ENCODE measurements around the gene SLC9A4.

SLC9A4 gene

DNA sequence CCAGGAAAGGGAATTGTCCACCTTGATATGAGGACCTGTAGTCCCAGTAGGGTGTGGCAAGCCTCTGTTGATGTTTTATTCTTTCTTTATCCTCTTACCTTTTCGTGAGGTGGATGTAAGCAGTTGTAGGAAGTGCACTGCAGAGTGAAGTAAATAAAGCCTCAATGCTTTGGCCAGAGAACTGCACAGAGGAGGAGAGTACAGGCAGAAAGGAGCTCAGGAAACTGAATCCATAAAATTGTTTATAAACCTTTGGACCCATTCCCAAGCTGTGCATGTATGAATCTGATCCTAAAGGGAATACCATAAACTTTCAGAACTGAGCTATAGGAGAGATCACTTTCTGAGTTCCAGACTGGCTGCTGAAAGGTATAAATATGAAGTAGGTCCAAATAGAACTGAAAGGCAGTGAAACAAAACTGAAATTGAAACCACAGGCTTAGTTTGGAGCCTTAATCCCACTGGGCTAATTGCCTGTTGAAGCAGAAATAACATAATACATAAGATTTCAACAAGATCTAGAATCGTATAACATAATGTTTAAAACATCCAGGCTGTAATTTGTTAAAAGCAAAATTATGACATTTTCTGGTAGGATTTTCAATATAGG lies 17.9 kb upstream of the SLC9A4 start:
- no peak for DNase-seq

DNA sequence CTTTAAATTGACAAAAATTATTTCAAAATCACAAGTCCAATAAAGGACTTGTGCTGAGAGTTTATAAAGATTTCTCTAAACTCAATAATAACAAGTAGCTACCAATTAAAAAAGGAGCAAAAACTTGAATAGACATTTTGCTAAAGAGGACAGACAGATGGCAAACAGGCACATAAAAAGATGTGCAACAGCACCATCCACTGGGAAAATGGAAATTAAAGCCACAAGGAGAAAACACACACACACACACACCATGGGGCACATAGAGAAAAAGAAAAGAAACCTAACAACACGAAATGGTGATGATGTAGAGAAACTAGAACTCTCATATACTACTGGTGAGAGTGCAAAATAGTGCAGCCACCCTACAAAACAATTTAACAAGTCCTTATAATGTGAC lies 12.6 kb upstream of the SLC9A4 start:
- no peak for DNase-seq

DNA sequence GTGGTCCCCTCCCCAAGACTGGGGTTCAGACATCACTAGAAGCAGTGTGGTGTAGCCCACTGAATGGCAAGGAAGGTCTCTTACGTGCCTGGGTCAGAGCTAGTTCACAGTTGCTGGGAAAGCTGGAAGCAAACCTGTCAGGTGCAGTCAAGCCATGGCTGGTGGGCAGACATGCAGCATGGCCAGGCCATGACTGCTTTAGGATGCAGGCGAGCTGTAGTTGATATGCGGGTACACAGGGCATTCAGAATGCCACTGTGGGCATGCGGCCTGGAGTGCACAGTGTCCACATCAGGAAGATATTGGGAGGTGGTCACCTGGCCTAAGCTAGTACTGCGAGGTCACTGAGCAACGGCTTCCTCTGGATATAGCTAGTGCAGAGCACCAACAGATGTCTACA lies 11.8 kb upstream of the SLC9A4 start:
- no peak for DNase-seq

DNA sequence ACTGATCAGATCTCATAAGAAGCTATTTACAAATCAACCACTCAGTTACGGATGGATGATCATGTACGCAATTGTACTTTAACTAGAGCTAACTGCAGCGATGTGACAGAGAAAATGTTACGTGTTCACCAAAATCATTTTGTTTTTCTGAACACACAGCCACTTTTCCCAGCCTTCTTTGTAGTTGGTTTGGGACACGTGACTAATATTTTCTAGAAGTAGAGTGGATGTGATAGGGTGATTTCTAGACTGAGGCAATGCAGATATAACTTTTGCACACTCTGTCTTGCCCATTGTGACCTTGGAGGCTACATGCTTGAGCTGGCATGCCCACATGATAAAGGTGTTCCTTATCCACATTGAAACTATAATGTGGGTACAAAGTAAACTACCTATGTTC lies 9.9 kb upstream of the SLC9A4 start:
- DNase-seq, result no peak

DNA sequence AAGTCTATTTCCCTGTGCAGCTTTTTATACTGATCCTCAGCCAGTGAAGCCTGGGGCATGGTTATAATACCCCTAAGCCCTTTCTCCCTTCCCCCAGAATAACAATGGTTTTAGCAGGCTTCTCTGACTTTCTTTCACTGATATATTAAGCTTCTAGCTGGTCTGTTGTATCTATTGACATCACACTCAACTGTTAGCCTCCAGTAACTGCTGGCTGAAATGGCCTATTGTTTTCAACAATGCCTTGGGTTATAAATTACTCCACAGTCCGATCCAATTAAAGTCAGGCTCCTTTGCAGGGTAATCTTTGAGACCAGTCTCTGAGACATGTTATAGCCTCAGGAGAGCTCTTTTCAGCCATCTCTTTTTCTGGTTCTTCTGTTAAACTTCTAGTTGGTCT lies 2.9 kb upstream of the SLC9A4 start:
- DNase-seq, result no peak

DNA sequence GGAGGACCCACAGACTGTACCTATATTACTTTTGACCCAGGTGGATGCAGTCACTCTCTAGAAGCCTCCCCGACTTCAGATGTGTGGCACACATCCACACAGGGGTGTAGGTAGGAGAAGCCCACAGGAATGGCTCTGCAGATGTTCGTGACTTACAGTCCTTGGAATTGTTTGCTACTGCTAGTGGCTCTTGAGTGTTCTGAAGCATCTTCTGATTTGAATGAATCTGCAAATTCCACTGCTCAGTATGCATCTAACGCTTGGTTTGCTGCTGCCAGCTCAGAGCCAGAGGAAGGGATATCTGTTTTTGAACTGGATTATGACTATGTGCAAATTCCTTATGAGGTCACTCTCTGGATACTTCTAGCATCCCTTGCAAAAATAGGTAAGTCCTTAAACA lies 605 bp downstream of the SLC9A4 start:
- no peak for DNase-seq

DNA sequence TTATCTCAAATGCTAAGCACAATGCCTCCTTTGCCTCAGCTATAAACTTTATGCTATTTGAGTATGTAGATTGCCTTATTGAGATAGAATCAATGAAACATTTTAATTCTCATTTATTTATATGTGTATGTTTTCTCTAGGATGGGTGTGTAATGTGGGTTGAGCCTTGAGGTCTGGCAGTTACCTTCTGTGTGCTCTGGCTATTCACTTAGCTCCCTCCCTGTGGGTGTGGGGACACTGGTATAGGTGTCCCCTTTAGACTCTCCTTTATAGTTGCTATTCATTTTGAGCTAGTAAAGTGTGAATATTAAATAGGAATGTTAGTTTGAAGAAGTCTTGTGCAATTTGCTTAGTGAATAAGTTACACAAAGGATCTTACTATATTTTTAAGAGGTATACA lies 1.8 kb downstream of the SLC9A4 start:
- DNase-seq, result no peak

DNA sequence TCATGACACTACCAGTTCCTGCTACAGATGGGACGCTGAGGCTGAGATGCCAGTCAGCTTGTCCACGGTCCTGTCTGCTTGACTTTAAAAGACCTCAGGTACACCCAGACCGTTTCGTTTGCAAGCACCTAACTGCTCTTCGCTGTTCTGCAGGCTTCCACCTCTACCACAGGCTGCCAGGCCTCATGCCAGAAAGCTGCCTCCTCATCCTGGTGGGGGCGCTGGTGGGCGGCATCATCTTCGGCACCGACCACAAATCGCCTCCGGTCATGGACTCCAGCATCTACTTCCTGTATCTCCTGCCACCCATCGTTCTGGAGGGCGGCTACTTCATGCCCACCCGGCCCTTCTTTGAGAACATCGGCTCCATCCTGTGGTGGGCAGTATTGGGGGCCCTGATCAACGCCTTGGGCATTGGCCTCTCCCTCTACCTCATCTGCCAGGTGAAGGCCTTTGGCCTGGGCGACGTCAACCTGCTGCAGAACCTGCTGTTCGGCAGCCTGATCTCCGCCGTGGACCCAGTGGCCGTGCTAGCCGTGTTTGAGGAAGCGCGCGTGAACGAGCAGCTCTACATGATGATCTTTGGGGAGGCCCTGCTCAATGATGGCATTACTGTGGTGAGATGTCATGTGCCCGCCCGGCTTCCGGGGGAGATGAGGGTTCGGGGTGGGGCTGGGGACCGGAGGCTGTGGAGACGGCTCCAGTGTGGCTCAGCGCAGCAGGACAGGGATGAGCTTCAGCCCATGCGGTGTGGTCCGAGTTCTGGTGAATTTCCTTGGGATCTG lies 5.9 kb downstream of the SLC9A4 start:
- no peak for DNase-seq

DNA sequence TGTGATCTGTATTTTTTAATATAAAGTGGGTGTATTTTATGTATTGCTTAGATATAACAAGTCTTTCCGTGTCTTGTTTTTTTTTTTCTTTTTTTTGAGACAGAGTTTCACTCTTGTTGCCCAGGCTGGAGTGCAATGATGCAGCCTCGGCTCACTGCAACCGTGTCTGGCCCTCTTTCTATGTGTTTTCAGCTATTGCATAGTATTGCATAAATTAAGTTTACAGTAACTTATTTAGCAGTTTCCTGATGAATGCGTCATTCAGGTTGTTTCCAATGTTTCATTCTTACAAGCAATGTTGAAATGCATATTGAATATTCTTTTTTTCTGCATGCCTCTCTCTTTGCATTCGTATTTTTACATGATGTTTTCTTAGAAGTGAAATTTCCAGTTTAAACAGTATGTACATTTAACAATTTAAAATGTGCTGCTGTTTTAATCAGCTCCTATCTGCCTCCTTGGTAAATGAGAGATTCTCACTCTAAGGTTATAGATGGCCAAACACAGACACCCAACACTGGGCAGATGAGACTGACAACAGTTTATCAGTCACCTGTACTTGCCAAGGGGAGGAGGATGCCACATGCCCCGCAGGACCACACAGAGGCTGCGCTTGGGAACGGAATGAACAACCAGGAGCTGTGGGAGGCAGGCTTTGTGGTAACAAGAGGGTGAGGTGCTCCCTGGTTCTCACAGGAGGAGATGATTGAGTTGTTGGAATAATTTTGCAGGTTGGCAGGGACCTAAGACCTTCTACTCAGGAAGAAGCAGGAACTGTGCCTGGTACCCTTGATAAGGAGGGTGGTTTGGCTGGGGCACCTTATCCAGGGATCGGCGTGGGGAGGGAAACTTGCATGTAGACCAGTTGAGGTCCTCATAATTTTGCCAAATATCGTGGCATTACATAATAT lies 7.5 kb downstream of the SLC9A4 start:
- DNase-seq, result no peak

DNA sequence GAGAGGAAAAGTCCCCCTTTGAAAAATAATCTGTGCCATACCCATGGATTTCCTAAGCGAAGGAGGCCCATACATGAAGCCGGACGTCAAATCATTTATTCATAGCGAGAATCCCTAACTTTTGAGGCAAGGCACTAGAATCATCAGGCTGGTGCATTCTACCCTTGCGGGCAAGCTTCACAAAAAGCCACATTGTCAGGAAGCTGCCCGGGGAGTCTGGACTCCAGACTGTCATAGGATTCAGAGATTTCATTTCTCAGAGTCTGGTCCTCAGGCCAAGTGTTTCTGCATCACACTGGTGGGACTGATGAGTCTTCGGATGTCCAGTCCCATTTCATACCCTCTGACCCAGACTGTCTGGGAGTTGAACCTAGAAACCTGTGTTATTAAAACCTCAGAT lies 8.9 kb downstream of the SLC9A4 start:
- no peak for DNase-seq

DNA sequence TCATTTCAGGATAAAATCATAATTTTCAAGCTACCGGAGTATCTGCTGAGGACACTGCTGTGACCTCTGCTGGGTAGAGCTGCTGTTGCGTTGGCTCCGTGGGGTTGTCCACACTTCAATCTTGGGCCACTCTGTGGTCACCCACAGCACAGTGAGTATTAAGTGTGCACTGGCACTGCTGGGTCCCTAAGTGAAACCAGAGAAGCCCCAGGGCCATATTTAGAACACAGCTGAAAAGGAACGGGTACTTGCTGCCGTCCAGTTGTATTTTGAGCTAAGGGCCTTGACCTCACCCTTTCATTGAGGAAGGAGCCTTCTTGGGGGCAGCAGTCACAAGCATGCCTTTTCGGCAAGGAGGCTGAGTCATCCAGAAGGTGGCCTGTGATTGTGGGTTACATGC lies 10.1 kb downstream of the SLC9A4 start:
- DNase-seq, result no peak

DNA sequence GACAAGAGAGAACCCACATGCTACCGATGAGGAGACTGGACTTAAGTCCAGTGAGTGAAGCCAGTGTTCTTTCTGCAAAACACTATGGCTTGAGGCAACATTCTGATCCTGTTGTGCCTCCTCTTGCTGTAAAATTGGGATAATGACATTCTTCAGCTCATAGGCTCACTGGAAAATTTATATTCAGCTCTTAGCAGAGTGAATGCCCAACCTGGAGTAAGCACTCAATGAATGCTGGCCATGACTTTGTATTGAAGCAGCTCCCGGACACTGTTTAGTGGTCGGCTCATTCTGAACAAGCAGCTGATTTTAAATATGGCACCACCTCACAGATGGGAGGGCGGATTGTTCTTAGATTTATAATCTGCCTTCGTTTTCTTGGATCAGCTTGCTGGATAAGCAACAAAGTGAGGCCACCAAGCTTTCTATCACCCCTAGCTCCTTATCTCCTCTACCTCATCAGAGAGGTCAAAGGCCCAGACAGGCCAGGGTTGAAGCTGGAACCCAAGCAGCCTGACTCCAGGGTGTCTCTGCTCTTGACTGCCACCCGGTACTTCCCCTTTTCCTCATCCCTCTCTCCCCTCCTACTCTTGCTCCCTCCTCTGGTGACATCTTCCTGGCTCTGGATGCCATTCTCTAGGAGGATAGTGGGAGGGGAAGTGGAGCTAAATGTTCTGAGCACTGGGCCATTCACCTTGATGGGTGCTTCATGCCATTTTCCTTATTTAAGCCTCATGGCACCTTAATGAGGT lies 11.5 kb downstream of the SLC9A4 start:
- no peak for DNase-seq

DNA sequence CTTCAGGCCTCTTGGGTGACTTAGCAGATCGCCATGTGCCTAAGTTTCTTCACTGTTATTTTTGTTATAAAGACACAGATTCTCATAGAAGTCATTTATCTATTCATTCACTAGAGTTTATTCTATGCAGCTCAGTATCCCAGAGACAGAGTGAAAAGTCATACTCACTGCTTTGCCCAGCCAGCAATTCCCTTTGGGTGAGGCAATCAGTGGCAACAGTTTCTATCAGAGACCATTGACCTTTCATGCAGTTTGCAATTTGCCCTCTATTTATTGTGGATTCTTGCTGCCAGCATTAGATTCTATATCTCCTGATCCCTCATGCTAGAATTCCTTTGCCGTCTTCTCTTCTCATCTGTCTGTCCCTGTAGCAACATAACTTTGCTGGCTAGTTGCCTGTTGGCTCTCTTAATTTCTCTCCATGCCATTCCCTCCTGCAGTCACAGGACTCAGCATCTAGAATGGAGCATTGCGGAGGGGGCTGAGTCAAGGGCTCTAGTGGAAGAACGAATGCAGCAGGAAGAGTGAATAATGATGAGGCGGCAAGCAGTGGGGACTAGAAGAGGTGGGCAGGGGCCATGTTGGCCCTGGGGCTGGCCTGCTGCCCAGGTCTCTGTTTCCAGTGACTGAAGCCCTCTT lies 12.2 kb downstream of the SLC9A4 start:
- DNase-seq, result no peak

DNA sequence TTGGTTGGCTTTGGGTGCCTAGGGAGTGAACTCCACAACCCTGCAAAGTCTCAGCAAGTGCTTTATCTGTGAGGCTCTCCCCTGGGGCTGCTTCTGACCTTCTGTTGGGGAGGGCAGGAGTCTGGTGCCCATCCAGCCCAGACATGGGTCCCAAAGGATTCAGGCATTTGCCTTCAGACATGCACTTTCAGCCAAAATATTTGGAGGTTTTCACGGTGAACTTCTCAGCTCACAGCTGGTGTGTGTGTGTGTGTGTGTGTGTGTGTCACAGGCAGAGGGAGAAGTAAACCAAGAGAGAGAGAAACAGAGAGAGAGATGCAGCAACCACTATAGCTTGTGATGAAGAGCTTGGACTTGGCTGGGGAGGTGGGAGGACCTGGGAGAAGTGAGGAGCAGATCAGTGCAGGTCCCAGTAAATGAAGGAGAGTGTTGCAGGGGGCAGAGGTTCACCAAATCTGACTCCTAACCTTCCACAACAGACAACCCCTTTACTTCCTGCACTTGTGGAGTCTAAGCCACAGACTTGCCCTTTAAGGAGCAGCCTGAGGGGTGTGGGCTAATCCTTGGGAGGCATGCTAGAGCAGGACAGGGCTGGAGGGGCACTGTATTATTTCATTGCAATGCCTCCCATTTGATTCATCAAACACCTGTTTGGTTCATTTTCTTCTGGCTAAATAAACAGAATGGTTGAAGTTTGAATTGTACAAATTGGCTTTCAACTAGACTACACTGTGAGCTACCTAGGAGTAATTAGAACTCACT lies 14.1 kb downstream of the SLC9A4 start:
- no peak for DNase-seq

DNA sequence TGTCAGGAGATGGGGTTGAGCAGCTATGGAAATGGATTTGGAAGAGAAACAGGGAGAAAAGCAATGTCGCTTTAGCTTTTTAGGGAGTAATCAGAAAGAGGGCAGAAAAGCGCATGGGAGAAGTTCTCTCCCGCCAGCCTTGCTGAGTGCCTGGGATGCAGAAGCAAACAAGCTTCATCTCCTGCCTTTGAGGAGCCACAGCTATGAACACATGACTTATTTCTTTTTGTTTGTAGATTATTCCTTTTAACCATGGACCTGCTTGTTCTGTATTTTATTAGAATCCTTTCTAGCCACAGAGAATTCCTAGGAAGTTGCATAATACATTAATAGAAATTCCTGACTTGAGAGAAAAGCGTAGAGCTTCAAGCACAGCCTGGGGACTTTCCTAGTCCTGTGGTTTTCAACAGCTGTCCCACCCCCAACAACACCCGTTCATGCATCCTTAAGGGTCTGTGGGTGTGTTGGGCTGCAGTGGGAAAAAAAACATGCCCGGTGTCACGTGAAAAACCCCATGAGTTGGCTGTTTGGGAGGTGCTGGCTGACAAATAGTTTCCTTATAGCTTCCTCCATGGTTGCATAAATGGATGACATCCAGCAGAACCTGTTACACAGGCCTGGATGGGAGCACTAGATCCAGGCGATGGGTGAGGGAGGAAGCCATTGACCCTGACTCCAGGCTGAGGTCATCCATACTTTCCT lies 14.9 kb downstream of the SLC9A4 start:
- DNase-seq, result no peak

DNA sequence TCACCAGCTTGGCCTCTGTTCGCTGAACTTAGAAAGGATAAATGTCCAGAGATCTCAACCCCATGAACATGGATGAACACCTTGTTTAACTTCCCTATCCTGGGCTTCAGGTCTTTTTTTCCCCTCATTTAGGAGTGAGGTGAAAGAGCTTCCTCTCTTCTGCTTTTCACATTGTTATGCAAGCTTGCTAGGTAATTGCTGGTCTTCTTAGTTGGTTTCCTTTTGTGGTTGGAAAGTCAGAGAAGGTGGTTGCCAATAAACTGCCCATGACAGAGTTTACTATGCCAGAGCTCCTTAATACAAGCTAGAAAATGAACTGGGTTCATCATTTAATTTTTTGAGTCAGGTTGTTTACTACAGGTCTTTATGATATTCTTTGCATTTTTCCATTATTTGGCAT lies 16.6 kb downstream of the SLC9A4 start:
- DNase-seq, result no peak

DNA sequence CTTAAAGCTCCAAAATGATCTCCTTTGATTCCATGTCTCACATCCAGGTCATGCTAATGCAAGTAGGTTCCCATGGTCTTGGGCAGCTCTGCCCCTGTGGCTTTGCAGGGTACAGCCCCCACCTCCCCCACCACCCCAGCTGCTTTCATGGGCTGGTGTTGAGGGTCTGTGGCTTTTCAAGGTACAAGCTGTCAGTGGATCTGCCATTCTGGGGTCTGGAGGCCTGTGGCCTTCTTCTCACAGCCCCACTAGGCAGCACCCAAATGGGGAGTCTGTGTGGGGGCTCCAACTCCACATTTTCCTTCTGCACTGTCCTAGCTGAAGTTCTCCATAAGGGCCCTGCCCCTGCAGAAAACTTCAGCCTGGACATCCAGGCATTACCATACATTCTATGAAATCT lies 19.0 kb downstream of the SLC9A4 start:
- DNase-seq, result no peak

DNA sequence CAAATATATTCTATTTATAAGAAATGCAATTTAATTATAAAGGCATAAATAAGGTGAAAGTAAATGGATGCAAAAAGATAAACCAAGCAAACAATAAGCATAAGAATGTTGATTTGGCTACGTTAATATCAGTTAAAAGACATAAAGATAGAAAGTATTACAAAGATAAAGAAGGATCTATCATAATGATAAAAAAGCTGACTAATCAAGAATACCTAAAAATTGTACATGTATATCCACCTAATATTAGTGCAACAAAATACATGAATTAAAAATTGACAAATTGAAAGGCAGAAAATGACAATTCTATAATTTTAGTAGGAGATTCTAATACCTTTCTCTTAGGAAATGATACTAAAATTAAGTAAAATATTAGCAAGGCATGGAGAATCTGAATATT lies 21.5 kb downstream of the SLC9A4 start:
- no peak for DNase-seq

DNA sequence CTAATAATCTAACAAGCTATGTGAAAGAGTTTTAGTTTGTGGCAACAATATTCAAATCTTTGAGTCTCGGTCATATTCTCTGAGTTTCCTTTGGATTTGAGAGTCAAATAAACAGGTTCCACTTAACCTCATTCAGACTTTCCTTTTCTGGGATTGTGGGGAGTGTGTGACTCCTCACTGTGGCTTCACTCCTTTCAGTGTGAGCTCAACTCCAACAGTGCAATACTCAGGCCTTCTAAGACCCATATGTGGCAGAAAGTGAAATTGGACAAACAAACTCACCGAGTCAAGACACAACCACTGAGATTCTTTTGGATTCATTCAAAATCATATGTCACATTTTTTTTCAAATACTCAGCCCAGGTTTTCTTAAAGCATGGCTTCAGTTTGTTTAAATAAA lies 25.4 kb downstream of the SLC9A4 start:
- DNase-seq, result no peak

DNA sequence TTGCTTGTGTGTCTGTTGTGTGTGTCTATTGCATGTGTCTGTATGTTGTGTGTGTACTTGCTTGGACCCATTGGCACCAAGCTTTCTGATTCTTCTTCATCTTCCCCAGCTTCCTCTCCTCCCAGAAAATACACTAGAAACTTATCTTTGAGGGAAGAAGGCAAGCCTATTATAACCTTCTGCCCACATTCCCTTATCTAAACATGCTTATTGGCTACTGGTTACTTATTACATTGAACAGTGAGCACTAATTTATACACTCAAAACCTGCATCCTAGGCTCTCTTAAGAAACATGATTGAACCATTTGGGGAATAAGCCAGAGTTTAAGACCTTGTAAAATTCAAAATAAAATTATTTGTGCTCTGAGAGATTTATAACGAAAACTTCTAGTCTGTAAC lies 26.5 kb downstream of the SLC9A4 start:
- no peak for DNase-seq

DNA sequence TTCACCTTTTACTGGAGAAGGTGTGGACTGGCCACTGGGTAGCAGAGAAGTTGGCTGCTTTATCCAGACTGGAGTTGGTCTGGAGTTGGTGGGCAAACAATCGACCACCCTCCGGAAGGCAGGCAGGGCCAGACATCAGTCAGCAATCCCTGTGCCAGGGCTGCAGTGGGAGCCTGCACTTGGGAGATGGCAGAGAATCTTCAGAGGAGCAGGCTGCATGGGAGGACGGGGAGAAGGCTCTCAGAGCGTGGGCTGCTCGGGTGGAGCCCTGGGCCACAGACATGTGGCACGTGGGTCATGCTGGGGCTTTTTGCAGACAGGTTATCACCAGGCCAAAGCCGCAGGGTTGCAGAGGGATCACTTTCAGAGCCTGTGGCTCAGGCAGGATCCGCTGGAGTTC lies 29.6 kb downstream of the SLC9A4 start:
- DNase-seq, result no peak

Measured in activated naive CD4-positive, alpha-beta T cell treated with Interleukin-2 at 50 U/mL for 16 hours (primary cell).